Measurements from ENCODE around the gene COA8.

Gene COA8

DNA sequence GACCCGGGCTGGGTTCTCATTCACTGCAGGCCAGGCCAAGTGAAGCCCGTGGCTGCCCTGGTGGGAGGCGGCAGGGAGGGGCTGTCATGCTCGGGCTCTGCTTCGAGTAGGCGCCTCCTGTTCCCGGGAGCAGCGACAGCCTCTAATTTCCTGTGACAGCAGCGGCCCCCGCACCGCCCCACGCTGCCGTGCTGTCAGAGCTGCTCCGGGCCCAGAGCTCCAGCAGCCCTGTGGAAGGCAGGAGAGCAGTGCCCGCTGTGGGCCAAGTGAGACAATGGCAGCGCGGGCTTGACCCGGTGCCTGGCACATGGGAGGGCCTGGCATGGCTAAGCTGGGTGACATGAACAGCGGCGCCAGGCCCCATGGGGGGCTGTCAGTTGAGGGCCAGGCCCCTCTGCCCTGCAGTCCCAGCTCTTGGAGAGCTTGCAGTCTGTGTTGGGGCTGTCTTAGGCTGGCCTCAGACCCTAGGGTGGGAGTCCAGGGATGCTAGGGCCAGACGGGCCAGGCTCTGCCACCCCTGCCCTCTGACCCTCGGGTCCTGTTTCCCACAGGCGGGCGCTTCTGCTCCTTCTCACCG lies 28.7 kb upstream of the COA8 start:
- Histone ChIP-seq H3K4me1 (ENCODE audit: control insufficient read depth in 1 of 2, insufficient read depth in 2 of 2, low read length in 2 of 2) (peaks cover 7 to 82% of the 10 kb centered on the region in 2 donors), H3K36me3 (ENCODE audit: control insufficient read depth in 1 of 2, insufficient read depth in 2 of 2, low read length in 2 of 2) (no peaks in the 10 kb centered on the region), H3K27me3 (ENCODE audit: low read depth, low read length) (no peaks in the 10 kb centered on the region), H3K9me3 (ENCODE audit: control insufficient read depth in 1 of 2, low read length in 2 of 2) (no peaks in the 10 kb centered on the region), H3K4me3 (ENCODE audit: low read depth in 1 of 2, low read length in 2 of 2) (peak overlapping the region in 1 of 2 donors; percentile 51), H3K27ac (ENCODE audit: low read length) (no peak overlapping the region)

DNA sequence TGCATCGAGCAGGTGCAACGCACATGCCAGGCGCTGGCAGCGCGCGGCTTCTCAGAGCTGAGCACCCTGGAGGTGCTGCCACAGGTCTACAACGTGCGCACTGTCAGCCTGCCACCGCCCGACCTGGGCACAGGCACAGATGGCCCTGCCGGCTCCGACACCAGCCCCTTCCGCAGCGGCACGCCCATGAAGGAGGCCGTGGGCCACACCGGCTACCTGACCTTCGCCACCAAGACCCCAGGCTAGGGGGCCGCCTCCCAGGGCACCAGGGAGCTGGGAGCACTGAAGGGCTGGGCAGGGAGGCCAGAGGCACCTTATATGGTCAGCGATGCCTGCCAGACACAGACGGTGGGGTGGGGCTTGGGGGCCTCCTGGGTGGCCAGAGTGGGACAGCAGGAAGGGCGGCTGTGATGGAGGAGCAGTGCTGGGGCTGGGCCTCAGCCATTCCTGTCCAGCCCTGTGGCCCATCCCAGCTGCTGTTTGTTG lies 28.1 kb upstream of the COA8 start:
- no peaks in the 10 kb centered on the region for H3K27me3 ChIP-seq (ENCODE audit: low read depth, low read length)
- no peak overlapping the region for H3K4me3 ChIP-seq (ENCODE audit: low read depth in 1 of 2, low read length in 2 of 2)
- H3K9me3 ChIP-seq (ENCODE audit: control insufficient read depth in 1 of 2, low read length in 2 of 2) = no peaks in the 10 kb centered on the region
- peaks cover 6 to 84% of the 10 kb centered on the region in 2 donors for H3K4me1 ChIP-seq (ENCODE audit: control insufficient read depth in 1 of 2, insufficient read depth in 2 of 2, low read length in 2 of 2)
- no peak overlapping the region for H3K27ac ChIP-seq (ENCODE audit: low read length)
- H3K36me3 ChIP-seq (ENCODE audit: control insufficient read depth in 1 of 2, insufficient read depth in 2 of 2, low read length in 2 of 2) = no peaks in the 10 kb centered on the region

DNA sequence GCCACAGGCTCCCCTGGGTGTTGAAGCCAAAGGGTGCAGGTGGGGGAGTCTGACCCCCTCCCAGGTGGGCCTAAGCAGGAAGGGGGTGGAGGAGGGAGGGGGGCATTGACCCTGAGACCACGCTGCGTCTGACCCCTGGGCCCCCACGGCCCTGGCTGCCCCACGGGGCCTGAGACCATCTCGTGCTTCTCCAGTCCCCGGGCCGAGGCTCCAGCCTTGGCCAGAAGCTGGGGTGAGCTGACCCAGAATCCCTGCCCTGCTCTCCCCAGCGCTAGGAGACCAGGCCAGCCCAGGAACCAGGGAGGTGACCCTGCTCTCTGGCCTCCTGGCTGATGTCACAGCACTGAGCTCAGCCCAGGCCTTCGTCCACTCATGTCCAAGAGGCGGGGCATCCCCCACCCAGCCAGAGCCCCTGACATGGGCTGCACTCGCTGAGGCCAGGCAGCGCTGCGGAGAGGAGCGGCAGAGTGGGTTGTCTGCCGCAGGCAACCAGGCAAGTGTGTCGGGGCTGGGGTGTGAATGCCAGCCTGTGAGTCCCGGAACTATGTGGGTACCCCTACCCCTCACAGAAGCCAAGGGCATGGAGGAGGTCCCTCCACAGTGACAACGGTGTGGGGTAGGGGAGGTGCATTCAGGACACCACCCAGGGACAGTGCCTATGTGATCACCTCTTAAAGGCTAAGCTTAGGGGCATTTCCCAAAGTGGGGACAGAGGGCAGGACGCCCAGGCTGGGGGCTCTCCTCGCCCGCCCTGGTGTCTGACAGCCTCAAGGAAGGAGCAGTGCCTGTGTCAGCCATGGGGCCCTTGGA lies 27.5 kb upstream of the COA8 start:
- Histone ChIP-seq H3K36me3 (ENCODE audit: control insufficient read depth in 1 of 2, insufficient read depth in 2 of 2, low read length in 2 of 2) (no peaks in the 10 kb centered on the region), H3K4me3 (ENCODE audit: low read depth in 1 of 2, low read length in 2 of 2) (no peak overlapping the region), H3K9me3 (ENCODE audit: control insufficient read depth in 1 of 2, low read length in 2 of 2) (no peaks in the 10 kb centered on the region), H3K4me1 (ENCODE audit: control insufficient read depth in 1 of 2, insufficient read depth in 2 of 2, low read length in 2 of 2) (peaks cover 0 to 84% of the 10 kb centered on the region in 2 donors), H3K27ac (ENCODE audit: low read length) (peak overlapping the region; percentile 51), H3K27me3 (ENCODE audit: low read depth, low read length) (no peaks in the 10 kb centered on the region)

DNA sequence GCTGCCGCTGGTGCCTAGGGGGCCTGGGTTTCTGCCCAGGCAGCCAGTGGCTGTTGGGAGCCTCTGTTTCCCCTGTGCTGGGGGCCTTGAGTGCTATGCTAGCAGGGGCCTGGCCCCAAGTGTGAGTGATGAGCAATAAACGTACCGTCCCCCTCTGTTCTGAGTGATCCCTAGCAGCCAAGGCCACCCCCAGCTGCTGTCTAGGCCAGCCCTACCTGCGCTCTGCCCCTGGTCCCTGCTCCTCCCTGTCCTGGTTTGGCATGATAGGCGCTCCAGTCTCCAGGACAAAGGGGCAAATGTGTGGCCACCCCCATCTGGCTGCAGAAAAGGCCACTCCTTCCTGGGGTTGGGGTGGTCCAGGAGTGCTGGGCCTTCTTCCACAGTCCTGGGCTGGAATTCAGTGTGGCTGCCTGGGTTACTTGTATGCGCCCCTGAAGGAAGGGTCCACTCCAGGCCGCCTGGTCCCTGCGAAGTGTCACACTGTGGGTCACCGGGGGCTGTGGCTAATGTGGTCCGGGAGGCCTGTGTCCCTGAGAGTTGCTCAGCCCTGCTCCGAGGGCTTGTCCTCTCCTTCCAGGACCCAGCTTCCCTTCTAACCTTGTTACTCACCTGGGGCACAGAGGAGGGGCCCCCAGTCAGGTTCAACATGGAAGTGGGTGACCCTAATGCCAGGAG lies 26.7 kb upstream of the COA8 start:
- Histone ChIP-seq H3K4me3 (ENCODE audit: low read depth in 1 of 2, low read length in 2 of 2) (no peak overlapping the region), H3K27me3 (ENCODE audit: low read depth, low read length) (no peaks in the 10 kb centered on the region), H3K36me3 (ENCODE audit: control insufficient read depth in 1 of 2, insufficient read depth in 2 of 2, low read length in 2 of 2) (no peaks in the 10 kb centered on the region), H3K27ac (ENCODE audit: low read length) (peak overlapping the region; percentile 4), H3K9me3 (ENCODE audit: control insufficient read depth in 1 of 2, low read length in 2 of 2) (no peaks in the 10 kb centered on the region), H3K4me1 (ENCODE audit: control insufficient read depth in 1 of 2, insufficient read depth in 2 of 2, low read length in 2 of 2) (peaks cover 0 to 84% of the 10 kb centered on the region in 2 donors)

DNA sequence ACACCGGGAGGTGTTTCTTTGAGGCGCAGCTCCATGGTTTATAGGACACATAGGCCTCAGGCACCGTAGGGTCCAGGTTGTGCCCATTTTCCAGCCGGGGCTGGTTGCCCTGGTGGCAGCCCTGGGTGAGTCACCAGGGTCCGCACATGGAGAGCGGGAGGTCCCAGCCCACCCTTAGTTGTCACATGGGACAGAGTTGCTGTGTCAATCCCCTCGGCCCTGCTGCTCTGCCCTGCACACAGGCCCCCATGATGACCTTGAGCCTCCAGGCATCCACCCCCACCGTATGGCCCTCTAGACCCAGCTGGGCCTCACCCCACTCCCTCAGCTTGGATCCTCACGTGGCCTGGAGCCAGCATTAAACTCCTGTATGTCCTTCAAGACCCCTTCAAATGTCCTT lies 26.1 kb upstream of the COA8 start:
- no peak overlapping the region for H3K27ac ChIP-seq (ENCODE audit: low read length)
- H3K4me3 ChIP-seq (ENCODE audit: low read depth in 1 of 2, low read length in 2 of 2) = no peak overlapping the region

DNA sequence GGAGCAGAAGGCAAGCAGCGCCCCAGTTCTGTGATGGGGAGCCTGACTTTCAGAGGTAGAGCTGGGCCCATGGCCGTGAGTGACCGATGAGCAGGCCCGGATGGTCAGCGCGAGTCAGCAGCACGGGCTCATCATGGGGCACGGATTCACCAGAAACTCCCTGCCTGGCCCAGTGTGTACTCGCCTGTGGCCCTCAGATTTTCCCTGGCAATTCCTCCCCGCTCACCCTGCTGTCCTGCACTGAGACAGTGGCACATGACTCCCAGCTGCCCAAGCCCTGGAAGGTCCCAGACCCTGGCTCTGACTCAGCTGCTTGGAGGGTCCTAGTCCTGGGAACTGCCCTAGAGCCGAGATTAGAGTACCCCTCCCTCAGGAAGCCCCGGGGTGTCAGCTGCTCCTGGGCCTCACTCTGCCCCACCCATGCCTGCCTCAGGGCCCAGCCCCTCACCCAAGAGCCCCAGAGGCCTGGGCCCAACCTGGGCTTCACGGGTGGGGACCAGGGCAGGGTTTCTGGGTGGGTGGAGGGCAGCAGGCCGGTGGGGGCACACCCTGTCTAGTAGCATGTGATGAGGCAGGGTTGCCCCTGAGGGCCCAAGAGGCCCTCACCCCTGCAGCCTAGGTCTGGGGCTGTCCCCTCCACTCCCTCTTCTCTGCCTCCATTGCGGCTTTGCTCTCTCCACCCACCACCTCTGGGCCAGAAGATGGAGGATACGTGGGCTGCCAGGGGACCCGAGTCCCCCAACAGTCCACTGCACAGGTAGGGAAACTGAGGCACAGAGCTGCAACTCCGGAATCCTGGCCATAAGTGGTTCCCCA lies 25.4 kb upstream of the COA8 start:
- Histone ChIP-seq H3K4me3 (ENCODE audit: low read depth in 1 of 2, low read length in 2 of 2) (no peak overlapping the region), H3K27me3 (ENCODE audit: low read depth, low read length) (no peaks in the 10 kb centered on the region), H3K9me3 (ENCODE audit: control insufficient read depth in 1 of 2, low read length in 2 of 2) (no peaks in the 10 kb centered on the region), H3K4me1 (ENCODE audit: control insufficient read depth in 1 of 2, insufficient read depth in 2 of 2, low read length in 2 of 2) (peaks cover 0 to 84% of the 10 kb centered on the region in 2 donors), H3K27ac (ENCODE audit: low read length) (no peak overlapping the region), H3K36me3 (ENCODE audit: control insufficient read depth in 1 of 2, insufficient read depth in 2 of 2, low read length in 2 of 2) (no peaks in the 10 kb centered on the region)

More for the DNA sequence above, 26.1 kb upstream of the COA8 start:
- no peaks in the 10 kb centered on the region for H3K27me3 ChIP-seq (ENCODE audit: low read depth, low read length)
- H3K9me3 ChIP-seq (ENCODE audit: control insufficient read depth in 1 of 2, low read length in 2 of 2) = no peaks in the 10 kb centered on the region
- peaks cover 0 to 84% of the 10 kb centered on the region in 2 donors for H3K4me1 ChIP-seq (ENCODE audit: control insufficient read depth in 1 of 2, insufficient read depth in 2 of 2, low read length in 2 of 2)
- H3K36me3 ChIP-seq (ENCODE audit: control insufficient read depth in 1 of 2, insufficient read depth in 2 of 2, low read length in 2 of 2) = no peaks in the 10 kb centered on the region

DNA sequence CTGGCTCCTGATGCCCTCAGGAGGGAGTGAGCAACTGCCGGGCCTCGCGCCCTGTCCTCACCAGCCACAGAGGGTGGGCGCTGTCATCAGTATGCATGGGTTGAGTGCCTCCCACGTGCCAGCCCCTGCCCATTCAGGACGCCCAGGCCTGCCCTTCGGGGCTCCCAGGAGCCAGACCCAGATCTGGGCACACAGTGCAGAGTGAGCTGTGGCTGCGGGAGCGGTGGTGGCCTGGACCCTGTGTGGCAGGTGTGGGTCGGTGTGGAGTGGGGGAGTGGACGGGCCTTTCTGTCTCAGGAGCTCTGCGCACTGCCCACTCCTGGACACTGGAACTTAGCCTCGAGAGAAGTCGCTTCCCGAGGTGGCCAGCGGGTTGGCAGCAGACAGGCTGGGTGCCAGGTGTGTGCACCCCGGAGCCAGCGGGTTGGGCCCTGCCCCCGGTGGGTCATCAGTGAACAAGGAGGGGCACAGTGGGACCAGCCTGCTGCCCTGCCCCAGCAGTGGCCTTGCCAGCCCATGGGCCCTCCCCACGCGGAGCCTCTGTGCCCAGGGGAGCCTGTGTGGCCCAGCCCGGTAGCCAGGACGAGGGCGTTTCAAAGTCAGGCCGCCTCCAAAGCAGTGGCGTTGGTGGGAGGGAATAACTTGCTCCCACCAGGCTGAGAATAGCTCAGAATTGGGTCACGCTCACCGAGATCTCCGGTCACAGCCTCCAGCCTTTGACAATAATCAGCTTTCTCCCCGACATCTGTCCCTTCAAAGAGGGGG lies 24.3 kb upstream of the COA8 start:
- peaks cover 0 to 84% of the 10 kb centered on the region in 2 donors for H3K4me1 ChIP-seq (ENCODE audit: control insufficient read depth in 1 of 2, insufficient read depth in 2 of 2, low read length in 2 of 2)
- no peaks in the 10 kb centered on the region for H3K36me3 ChIP-seq (ENCODE audit: control insufficient read depth in 1 of 2, insufficient read depth in 2 of 2, low read length in 2 of 2)
- H3K27me3 ChIP-seq (ENCODE audit: low read depth, low read length) = no peaks in the 10 kb centered on the region
- no peak overlapping the region for H3K27ac ChIP-seq (ENCODE audit: low read length)
- H3K9me3 ChIP-seq (ENCODE audit: control insufficient read depth in 1 of 2, low read length in 2 of 2) = no peaks in the 10 kb centered on the region
- H3K4me3 ChIP-seq (ENCODE audit: low read depth in 1 of 2, low read length in 2 of 2) = no peak overlapping the region

DNA sequence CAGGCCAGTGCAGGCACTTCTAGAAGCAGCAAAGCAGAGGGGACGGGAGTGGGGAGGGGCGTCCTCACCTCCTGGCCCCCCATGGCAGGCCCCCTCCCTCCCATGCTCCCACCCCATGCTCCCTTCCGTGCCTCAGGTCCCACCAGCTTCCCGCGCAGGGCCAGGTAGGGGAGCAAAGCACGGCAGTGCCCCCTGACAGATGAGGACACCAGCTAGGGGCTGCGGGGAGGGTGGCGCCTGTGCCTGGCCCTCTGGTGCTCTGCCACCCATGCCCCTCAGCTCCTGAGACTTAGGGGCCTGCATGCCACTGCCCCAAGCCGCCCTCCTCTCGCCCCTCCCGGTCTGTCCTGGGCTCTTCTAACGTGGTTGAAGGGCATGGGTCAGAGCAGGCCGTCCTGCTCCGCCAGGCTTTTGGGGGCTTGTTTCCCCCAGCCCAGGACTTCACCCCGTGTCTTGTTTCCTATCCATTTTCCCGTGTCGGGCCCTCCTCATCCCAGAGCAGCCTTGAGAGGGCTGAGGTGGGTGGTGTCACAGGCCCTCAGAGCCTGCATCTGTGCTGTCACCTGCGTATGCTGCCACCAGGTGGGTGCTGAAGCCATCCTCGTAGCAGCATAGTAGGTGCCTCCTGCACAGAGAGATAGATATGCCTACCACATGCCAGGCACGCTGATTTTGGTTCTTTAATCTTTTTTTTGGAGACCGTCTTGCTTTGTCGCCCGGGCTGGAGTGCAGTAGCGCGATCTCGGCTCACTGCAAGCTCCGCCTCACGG lies 23.5 kb upstream of the COA8 start:
- no peak overlapping the region for H3K4me3 ChIP-seq (ENCODE audit: low read depth in 1 of 2, low read length in 2 of 2)
- peaks cover 0 to 86% of the 10 kb centered on the region in 2 donors for H3K4me1 ChIP-seq (ENCODE audit: control insufficient read depth in 1 of 2, insufficient read depth in 2 of 2, low read length in 2 of 2)
- no peaks in the 10 kb centered on the region for H3K36me3 ChIP-seq (ENCODE audit: control insufficient read depth in 1 of 2, insufficient read depth in 2 of 2, low read length in 2 of 2)
- no peak overlapping the region for H3K27ac ChIP-seq (ENCODE audit: low read length)
- no peaks in the 10 kb centered on the region for H3K27me3 ChIP-seq (ENCODE audit: low read depth, low read length)
- H3K9me3 ChIP-seq (ENCODE audit: control insufficient read depth in 1 of 2, low read length in 2 of 2) = no peaks in the 10 kb centered on the region

DNA sequence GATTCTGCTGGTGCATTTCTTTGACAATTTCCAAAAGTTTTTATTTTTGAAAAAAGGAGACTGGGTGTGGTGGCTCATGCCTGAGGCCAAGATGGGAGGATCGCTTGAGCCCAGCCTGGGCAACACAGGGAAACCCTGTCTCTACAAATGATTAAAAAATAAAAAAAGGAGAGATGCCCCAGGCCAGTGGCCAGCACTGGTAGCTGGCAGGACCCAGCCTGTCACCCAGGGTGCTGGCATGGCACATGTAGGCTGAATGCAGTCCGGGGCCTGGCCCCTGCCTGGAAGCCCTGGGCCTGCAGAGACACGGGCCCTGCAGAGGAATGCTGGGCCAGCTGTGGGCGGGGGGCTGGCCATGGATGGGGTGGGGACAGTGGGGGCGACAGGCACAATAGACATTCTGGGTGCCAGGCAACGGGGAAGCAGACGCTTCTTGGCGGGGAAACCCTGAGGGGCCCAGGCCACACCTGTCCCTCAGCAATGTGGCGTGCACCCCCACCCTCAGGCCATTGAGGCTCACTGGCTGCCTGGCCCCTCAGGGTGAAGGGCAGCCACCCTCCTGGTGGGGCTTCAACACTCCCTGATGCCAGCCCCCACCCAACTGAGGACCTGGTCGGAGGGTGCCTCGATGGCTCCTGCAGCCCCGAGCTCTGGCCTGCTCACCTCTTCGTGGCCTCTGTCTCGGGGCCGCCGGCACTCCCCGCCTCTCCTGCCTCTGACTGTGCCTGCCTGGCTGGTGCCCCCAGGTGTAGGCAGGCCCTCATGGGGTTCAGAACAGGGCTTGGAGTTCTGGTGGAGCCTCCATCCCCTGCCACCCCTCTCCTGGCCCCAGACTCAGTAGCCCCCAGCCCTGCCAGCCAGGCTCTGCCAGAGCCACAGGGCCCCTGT lies 21.7 kb upstream of the COA8 start:
- Histone ChIP-seq H3K36me3 (ENCODE audit: control insufficient read depth in 1 of 2, insufficient read depth in 2 of 2, low read length in 2 of 2) (no peaks in the 10 kb centered on the region), H3K4me3 (ENCODE audit: low read depth in 1 of 2, low read length in 2 of 2) (peak overlapping the region in 1 of 2 donors; percentile 12), H3K27me3 (ENCODE audit: low read depth, low read length) (no peaks in the 10 kb centered on the region), H3K27ac (ENCODE audit: low read length) (no peak overlapping the region), H3K9me3 (ENCODE audit: control insufficient read depth in 1 of 2, low read length in 2 of 2) (no peaks in the 10 kb centered on the region), H3K4me1 (ENCODE audit: control insufficient read depth in 1 of 2, insufficient read depth in 2 of 2, low read length in 2 of 2) (peaks cover 0 to 80% of the 10 kb centered on the region in 2 donors)

All from muscle layer of duodenum (tissue), 2 donors.